KMS-11 (cell line): Measurements from ENCODE around the gene ST3GAL5.

Experiments used
- H2AFZ ChIP-seq: fragments of 200-600 bp; sonication (generic); 2 replicates; pipeline ENCODE4 v1.6.1; 2016; ENCODE audit warnings: antibody characterized with exemption, mixed run types, low read depth
- H3K27ac ChIP-seq: fragments of 200-600 bp; sonication (generic); 2 replicates; pipeline ENCODE4 v1.6.1; 2016; ENCODE audit warnings: mild to moderate bottlenecking, mixed run types
- H3K27me3 ChIP-seq: fragments of 200-600 bp; sonication (generic); 2 replicates; pipeline ENCODE4 v1.6.1; 2017; ENCODE audit warnings: mild to moderate bottlenecking, low read depth, mixed run types, moderate library complexity; ENCODE audit not compliant: insufficient read depth
- H3K36me3 ChIP-seq: fragments of 200-600 bp; sonication (generic); 2 replicates; pipeline ENCODE4 v1.6.1; 2017; ENCODE audit warnings: mild to moderate bottlenecking, mixed run types; ENCODE audit not compliant: insufficient read depth
- H3K4me1 ChIP-seq: fragments of 200-600 bp; sonication (generic); 2 replicates; pipeline ENCODE4 v1.6.1; 2016; ENCODE audit warnings: mild to moderate bottlenecking, low read depth, mixed run types; ENCODE audit not compliant: poor library complexity, severe bottlenecking
- H3K4me2 ChIP-seq: fragments of 200-600 bp; sonication (generic); 2 replicates; pipeline ENCODE4 v1.7.0; 2016; ENCODE audit warnings: mild to moderate bottlenecking, mixed run types
- H3K4me3 ChIP-seq: fragments of 200-600 bp; sonication (generic); IDR thresholded peaks from 2 replicates; pipeline ENCODE4 v1.6.1; 2017; ENCODE audit warnings: low read depth, low read length, mixed read lengths; ENCODE audit not compliant: insufficient read depth
- H3K79me2 ChIP-seq: fragments of 200-600 bp; sonication (generic); 2 replicates; pipeline ENCODE4 v1.6.1; 2016; ENCODE audit warnings: low read depth, mixed run types; ENCODE audit not compliant: insufficient read depth
- H3K9ac ChIP-seq: fragments of 200-600 bp; sonication (generic); 2 replicates; pipeline ENCODE4 v1.6.1; 2016; ENCODE audit warnings: mild to moderate bottlenecking, mixed run types
- H4K20me1 ChIP-seq: fragments of 200-600 bp; sonication (generic); 2 replicates; pipeline ENCODE4 v1.6.1; 2016; ENCODE audit warnings: mild to moderate bottlenecking, mixed run types; ENCODE audit not compliant: insufficient read depth
- TF ChIP-seq, protein P1 (sequence below): fragments of 200-600 bp; sonication (generic); conservative IDR thresholded peaks from 2 replicates; pipeline ENCODE4 v1.6.1; 2017; ENCODE audit warnings: low read depth, mild to moderate bottlenecking, antibody characterized with exemption, low read length, moderate library complexity, mixed read lengths

Gene ST3GAL5

DNA sequence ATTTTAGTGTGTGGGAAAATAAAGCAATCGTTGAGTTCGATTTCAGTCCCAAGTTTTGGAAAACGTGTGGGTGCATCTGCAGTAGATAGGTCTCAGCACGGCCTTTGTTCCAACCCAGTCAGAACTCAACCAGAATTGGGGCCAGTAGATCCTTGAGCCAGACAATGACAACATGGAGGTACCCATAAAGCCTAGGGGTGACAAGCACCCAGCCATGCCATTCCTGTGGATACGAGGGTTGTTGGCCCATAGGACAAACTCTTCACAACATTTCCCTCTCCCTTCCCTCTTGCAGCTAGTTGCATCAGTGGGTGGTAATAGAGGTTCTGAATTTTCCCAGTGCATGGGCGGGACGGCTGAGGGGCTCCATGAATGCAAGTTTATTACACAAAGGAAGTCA is 60.1 kb downstream of the ST3GAL5 start:
- Histone ChIP-seq H3K27ac (no peak overlapping the region), H3K4me3 (no peak overlapping the region), H2AFZ (no peak overlapping the region), H3K9ac (no peak overlapping the region), H3K27me3 (no peaks in the 10 kb centered on the region), H4K20me1 (no peaks in the 10 kb centered on the region), H3K4me1 (peaks cover 34% of the 10 kb centered on the region), H3K4me2 (no peak overlapping the region), H3K36me3 (no peaks in the 10 kb centered on the region), H3K79me2 (no peaks in the 10 kb centered on the region)
- TF ChIP-seq, protein P1, sequence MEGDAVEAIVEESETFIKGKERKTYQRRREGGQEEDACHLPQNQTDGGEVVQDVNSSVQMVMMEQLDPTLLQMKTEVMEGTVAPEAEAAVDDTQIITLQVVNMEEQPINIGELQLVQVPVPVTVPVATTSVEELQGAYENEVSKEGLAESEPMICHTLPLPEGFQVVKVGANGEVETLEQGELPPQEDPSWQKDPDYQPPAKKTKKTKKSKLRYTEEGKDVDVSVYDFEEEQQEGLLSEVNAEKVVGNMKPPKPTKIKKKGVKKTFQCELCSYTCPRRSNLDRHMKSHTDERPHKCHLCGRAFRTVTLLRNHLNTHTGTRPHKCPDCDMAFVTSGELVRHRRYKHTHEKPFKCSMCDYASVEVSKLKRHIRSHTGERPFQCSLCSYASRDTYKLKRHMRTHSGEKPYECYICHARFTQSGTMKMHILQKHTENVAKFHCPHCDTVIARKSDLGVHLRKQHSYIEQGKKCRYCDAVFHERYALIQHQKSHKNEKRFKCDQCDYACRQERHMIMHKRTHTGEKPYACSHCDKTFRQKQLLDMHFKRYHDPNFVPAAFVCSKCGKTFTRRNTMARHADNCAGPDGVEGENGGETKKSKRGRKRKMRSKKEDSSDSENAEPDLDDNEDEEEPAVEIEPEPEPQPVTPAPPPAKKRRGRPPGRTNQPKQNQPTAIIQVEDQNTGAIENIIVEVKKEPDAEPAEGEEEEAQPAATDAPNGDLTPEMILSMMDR = no peak

DNA sequence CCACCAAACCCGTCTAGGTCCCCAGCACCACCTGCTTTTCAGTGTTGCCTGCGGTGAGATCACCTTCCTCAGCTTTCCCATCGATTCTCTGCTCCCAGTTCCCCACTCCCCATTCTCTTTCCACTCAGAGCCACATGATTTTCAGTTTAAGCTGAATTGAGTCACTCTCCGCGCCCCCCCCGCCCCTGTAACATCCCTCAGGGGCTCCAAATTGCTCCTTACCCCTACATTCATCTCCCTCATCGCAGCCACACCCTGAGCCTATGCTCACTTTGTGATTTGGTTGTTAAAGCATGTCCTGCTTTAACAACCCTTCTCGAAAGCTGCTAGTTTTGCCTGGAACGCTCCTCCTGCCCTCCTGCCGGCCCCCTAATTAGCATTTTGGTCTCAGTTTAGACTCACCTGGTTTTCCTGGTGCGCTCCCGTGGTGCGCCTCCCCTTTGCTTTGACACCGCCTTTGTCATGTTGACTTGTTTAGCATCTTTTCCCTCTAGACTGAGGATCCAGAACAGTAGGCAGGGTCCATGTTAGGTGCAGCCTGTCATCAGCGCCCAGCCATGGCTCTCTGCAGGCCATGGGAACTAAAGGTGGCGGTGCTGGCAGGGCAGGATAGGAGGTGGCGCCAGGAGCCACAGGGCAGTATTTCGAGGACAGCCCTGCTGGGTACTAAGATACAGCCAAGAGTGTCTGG is 60.8 kb downstream of the ST3GAL5 start:
- H3K4me2 ChIP-seq = peak overlapping the region; percentile 71
- no peaks in the 10 kb centered on the region for H3K36me3 ChIP-seq
- peaks cover 34% of the 10 kb centered on the region for H3K4me1 ChIP-seq
- H3K27me3 ChIP-seq = no peaks in the 10 kb centered on the region
- no peak overlapping the region for H3K4me3 ChIP-seq
- H3K9ac ChIP-seq = peak overlapping the region; percentile 43; the same call in 1 of the 2 replicates
- H3K79me2 ChIP-seq = no peaks in the 10 kb centered on the region
- H4K20me1 ChIP-seq = no peaks in the 10 kb centered on the region
- H3K27ac ChIP-seq = no peak overlapping the region
- TF ChIP-seq, protein P1 = no peak
- peak overlapping the region; percentile 93 for H2AFZ ChIP-seq

DNA sequence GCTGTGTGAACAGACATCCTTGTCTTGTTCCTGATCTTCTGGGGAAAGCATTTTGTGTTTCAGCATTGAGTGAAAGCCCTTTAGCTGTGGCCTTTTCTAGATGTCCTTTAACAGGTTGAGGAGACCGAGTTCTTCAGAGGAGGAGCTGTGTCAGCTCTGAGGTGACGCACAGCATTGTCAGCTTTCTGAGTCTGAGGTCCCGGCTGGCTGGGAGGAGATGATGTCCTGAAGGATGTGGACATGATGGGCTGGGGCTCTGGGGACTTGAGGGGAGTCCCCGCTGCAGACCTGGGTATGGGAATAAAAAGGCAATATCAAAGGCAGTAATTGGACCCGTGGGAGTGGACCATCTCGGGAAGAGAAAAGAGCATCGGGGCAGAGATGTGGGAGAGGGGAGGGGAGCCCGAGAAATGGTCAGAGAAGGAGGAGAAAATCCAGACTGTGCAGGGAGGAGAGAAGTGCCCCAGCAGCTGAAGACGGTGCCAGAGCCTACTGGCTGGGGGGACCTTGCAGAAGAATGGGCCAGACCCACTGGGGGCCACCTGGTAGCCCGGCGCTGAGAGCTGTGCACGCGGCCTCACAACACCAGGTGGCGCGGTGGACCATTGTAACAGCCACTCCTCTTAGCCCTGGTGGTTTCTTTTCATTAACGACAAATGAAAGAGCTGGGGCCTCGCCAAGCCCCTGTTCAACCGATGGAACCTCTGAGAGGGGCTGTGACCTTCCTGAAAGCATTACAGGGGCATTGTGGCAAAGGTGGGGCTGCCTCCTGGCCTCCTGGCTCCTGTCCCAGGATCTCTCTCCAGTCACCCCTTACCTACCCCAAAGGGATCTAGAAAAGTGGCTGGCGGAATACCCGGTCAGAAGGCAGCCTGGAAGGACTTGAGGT is 61.6 kb downstream of the ST3GAL5 start:
- TF ChIP-seq, protein P1 = peak; percentile 87
- Histone ChIP-seq H2AFZ (peak overlapping the region; percentile 93), H3K27me3 (no peaks in the 10 kb centered on the region), H3K27ac (no peak overlapping the region), H3K36me3 (no peaks in the 10 kb centered on the region), H3K4me3 (no peak overlapping the region), H3K4me2 (peak overlapping the region; percentile 71), H3K9ac (peak overlapping the region; percentile 43; the same call in 1 of the 2 replicates), H3K4me1 (peaks cover 34% of the 10 kb centered on the region), H3K79me2 (no peaks in the 10 kb centered on the region), H4K20me1 (no peaks in the 10 kb centered on the region)

- Histone ChIP-seq H3K27me3 (no peaks in the 10 kb centered on the region), H3K4me2 (no peak overlapping the region), H3K4me1 (peaks cover 20% of the 10 kb centered on the region), H2AFZ (no peak overlapping the region), H3K79me2 (no peaks in the 10 kb centered on the region), H3K36me3 (no peaks in the 10 kb centered on the region), H3K4me3 (no peak overlapping the region), H3K9ac (no peak overlapping the region), H3K27ac (no peak overlapping the region), H4K20me1 (no peaks in the 10 kb centered on the region)
- TF ChIP-seq, protein P1 = no peak
Measured at GRCh38 chr2:85823951-85824350, 64.8 kb downstream of the ST3GAL5 start.
